Measurements from ENCODE around the gene ELANE.

DNA sequence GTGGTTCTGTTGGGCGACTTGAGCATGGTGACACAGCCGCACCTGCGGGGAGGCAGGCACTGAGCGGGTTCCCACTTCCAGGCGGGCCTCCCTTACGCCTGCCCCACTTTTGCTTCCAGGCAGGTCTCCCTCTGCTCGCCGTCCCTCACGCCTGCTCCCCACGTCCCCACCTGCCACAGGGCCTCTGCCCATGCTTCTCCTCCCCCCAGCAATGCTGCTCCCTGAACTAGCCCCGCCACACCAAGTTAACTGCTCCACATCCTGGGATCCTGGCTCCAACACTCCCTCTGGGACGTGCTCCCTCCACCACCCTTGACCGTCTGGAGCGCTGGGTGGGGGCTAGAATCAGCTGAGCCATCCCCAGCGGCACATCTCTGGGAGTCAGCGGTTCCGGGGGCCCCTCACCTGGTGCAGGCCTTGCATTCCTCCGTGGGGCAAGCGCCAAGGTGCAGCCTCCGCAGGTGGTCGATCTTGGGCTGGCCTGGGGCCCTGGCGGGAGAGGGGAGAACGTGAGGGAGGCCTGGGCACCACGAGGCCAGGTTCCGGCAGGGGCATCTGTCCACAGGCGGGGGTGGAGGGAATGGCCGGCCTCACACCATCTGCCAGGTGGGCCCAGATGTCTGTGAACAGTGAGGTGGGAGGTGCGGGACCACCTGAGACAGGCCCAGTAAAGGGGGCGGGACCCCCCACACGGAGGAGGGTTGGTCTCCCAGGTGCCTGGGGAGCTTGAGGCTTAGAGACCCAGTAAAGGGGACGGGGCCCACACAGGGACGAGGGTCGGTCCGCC lies 16.5 kb downstream of the ELANE start:
- TF ChIP-seq, protein P1, sequence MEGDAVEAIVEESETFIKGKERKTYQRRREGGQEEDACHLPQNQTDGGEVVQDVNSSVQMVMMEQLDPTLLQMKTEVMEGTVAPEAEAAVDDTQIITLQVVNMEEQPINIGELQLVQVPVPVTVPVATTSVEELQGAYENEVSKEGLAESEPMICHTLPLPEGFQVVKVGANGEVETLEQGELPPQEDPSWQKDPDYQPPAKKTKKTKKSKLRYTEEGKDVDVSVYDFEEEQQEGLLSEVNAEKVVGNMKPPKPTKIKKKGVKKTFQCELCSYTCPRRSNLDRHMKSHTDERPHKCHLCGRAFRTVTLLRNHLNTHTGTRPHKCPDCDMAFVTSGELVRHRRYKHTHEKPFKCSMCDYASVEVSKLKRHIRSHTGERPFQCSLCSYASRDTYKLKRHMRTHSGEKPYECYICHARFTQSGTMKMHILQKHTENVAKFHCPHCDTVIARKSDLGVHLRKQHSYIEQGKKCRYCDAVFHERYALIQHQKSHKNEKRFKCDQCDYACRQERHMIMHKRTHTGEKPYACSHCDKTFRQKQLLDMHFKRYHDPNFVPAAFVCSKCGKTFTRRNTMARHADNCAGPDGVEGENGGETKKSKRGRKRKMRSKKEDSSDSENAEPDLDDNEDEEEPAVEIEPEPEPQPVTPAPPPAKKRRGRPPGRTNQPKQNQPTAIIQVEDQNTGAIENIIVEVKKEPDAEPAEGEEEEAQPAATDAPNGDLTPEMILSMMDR (IDR thresholded peaks at IDR 0.05; ENCODE audit: low read depth, low read length, missing input control), result no peak
- TF ChIP-seq, protein P2, sequence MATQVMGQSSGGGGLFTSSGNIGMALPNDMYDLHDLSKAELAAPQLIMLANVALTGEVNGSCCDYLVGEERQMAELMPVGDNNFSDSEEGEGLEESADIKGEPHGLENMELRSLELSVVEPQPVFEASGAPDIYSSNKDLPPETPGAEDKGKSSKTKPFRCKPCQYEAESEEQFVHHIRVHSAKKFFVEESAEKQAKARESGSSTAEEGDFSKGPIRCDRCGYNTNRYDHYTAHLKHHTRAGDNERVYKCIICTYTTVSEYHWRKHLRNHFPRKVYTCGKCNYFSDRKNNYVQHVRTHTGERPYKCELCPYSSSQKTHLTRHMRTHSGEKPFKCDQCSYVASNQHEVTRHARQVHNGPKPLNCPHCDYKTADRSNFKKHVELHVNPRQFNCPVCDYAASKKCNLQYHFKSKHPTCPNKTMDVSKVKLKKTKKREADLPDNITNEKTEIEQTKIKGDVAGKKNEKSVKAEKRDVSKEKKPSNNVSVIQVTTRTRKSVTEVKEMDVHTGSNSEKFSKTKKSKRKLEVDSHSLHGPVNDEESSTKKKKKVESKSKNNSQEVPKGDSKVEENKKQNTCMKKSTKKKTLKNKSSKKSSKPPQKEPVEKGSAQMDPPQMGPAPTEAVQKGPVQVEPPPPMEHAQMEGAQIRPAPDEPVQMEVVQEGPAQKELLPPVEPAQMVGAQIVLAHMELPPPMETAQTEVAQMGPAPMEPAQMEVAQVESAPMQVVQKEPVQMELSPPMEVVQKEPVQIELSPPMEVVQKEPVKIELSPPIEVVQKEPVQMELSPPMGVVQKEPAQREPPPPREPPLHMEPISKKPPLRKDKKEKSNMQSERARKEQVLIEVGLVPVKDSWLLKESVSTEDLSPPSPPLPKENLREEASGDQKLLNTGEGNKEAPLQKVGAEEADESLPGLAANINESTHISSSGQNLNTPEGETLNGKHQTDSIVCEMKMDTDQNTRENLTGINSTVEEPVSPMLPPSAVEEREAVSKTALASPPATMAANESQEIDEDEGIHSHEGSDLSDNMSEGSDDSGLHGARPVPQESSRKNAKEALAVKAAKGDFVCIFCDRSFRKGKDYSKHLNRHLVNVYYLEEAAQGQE (IDR thresholded peaks at IDR 0.05), result no peak
- TF ChIP-seq RAD21 (IDR thresholded peaks at IDR 0.05) (no peak), TAF1 (conservative IDR thresholded peaks at IDR 0.05) (no peak), SP1 (IDR thresholded peaks at IDR 0.05) (no peak), GABPA (IDR thresholded peaks at IDR 0.05 in 1 of 2, conservative IDR thresholded peaks at IDR 0.05 in 1 of 2) (no peak), RXRA (IDR thresholded peaks at IDR 0.05) (no peak), YY1 (IDR thresholded peaks at IDR 0.05) (no peak)
- TF ChIP-seq, protein P3, sequence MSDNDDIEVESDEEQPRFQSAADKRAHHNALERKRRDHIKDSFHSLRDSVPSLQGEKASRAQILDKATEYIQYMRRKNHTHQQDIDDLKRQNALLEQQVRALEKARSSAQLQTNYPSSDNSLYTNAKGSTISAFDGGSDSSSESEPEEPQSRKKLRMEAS (IDR thresholded peaks at IDR 0.05), result no peak
- TF ChIP-seq, protein P4, sequence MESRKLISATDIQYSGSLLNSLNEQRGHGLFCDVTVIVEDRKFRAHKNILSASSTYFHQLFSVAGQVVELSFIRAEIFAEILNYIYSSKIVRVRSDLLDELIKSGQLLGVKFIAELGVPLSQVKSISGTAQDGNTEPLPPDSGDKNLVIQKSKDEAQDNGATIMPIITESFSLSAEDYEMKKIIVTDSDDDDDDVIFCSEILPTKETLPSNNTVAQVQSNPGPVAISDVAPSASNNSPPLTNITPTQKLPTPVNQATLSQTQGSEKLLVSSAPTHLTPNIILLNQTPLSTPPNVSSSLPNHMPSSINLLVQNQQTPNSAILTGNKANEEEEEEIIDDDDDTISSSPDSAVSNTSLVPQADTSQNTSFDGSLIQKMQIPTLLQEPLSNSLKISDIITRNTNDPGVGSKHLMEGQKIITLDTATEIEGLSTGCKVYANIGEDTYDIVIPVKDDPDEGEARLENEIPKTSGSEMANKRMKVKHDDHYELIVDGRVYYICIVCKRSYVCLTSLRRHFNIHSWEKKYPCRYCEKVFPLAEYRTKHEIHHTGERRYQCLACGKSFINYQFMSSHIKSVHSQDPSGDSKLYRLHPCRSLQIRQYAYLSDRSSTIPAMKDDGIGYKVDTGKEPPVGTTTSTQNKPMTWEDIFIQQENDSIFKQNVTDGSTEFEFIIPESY (IDR thresholded peaks at IDR 0.05), result no peak
